Ureter (tissue), 1 donor: ENCODE measurements around the gene TMEM184B. TPM values are rescaled to one million over a fixed set of nuclear protein-coding genes. Genes with fewer than 3 reads are reported as not detected.

ENCODE experiments used
- DNase-seq: peaks from one replicate; pipeline ENCODE4 v3.0.0-alpha.2; 2020; ENCODE audit warnings: low spot score
- total RNA-seq: library from RNA; stranded (reverse); gene quantifications from one replicate; pipeline ENCODE4 v1.2.4, GENCODE V29; 2023
- donor health status: DM: yes; HTN: yes; CAD: no.

Gene TMEM184B
- total RNA-seq, 1 donor from 2014 or later: 77.7 TPM

GRCh38 chr22:38308791-38309498, 36.1 kb upstream of the TMEM184B start:
- DNase-seq: no peak

GRCh38 chr22:38305471-38306448, 33.0 kb upstream of the TMEM184B start:
- DNase-seq: no peak

- DNase-seq: no peak
Measured at GRCh38 chr22:38304526-38304925, 31.7 kb upstream of the TMEM184B start.

- no peak for DNase-seq
Measured at GRCh38 chr22:38303974-38304373, 31.2 kb upstream of the TMEM184B start.

- DNase-seq: no peak
Measured at GRCh38 chr22:38302906-38303305, 30.1 kb upstream of the TMEM184B start.

- DNase-seq: no peak
Measured at GRCh38 chr22:38300946-38301345, 28.1 kb upstream of the TMEM184B start.

GRCh38 chr22:38300197-38300945, 27.6 kb upstream of the TMEM184B start:
- DNase-seq: no peak

GRCh38 chr22:38299770-38300102, 26.9 kb upstream of the TMEM184B start:
- no peak for DNase-seq

- DNase-seq: no peak
Measured at GRCh38 chr22:38298312-38299005, 25.6 kb upstream of the TMEM184B start.

GRCh38 chr22:38296372-38296771, 23.6 kb upstream of the TMEM184B start:
- DNase-seq: no peak

- DNase-seq: no peak
Measured at GRCh38 chr22:38295863-38296262, 23.1 kb upstream of the TMEM184B start.

GRCh38 chr22:38295339-38295738, 22.5 kb upstream of the TMEM184B start:
- no peak for DNase-seq

GRCh38 chr22:38294193-38294592, 21.4 kb upstream of the TMEM184B start:
- DNase-seq: no peak

- DNase-seq: no peak
Measured at GRCh38 chr22:38292694-38293093, 19.9 kb upstream of the TMEM184B start.

GRCh38 chr22:38291201-38291777, 18.5 kb upstream of the TMEM184B start:
- no peak for DNase-seq

GRCh38 chr22:38290347-38290746, 17.5 kb upstream of the TMEM184B start:
- no peak for DNase-seq

- DNase-seq: no peak
Measured at GRCh38 chr22:38289583-38290082, 16.8 kb upstream of the TMEM184B start.

- DNase-seq: no peak
Measured at GRCh38 chr22:38286915-38287669, 14.3 kb upstream of the TMEM184B start.

- no peak for DNase-seq
Measured at GRCh38 chr22:38285018-38285417, 12.2 kb upstream of the TMEM184B start.

- DNase-seq: no peak
Measured at GRCh38 chr22:38284042-38284402, 11.2 kb upstream of the TMEM184B start.
